NCI-H2227 (cell line): Measurements from ENCODE around the gene RPS3.
"Not testable (repeated sequence)": the region's sequence is repeated elsewhere in the genome, so short reads cannot be mapped to it uniquely, and the experiment has no call there.

ENCODE experiments used
- DNase-seq: peaks from one replicate; lab custom pipeline; 2025; ENCODE audit not compliant: unreplicated experiment; lab: John Stamatoyannopoulos, UW

Gene RPS3

GRCh38 chr11:75413146-75413545 is 13.8 kb downstream of the RPS3 start:
- DNase-seq = not testable (repeated sequence)

- no peak for DNase-seq
Observed at GRCh38 chr11:75413864-75414263, 14.5 kb downstream of the RPS3 start.

DNA sequence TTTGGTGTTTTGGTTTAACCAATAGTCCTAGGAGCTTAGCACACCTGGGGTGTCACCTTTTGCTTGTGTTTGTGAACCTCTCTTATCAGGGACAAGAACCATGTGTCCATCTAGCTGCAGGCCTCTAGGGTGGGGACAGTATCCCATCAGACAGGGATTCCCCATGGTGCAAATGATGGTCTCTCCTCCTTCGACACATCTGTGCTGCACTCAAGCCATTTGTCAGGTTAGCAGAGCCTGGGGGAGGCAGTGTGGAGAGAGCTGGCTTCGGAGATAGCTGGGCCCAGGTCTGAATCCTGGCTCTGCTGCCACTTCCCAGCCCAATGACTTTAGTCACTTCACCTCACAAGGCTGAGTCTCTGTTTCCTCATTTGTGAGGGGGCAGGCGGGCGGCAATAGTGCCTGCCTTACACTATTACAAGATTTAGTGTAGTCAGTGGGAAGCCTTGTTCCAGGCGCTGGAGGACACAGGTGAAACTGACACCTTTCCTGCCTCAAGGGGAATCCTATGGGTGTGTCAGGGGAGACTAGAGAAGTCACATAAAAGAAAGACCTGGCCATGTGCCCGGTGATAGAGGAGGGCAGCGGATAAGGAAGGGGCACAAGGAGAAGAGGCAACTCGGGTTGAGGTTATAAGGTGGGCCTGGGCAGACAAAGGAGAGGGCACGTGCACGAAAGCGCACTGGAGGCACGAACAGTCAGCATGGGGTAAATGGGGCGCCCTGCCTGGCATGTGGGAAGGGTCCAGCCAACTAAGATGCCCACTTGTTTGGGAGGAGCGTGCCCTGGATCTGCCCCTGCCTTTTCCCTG is 21.1 kb downstream of the RPS3 start:
- DNase-seq = no peak

- no peak for DNase-seq
Observed at GRCh38 chr11:75421035-75421602, 21.8 kb downstream of the RPS3 start.

DNA sequence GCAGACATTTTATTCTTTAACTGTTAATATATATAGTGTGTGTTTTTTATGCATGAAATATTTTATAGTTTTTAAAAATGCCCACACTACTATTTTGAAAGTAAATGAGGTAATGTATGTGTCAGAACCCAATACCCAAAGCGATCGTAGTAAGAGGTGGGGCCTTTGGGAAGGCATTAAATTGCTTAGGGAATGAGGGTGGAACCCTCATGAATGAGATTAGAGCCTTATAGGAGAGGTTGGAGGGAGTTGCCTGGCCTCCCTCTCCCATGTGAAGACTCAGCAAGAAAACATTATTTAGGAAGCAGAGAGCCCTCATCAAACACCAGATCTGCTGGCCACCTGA is 22.6 kb downstream of the RPS3 start:
- DNase-seq = no peak

DNA sequence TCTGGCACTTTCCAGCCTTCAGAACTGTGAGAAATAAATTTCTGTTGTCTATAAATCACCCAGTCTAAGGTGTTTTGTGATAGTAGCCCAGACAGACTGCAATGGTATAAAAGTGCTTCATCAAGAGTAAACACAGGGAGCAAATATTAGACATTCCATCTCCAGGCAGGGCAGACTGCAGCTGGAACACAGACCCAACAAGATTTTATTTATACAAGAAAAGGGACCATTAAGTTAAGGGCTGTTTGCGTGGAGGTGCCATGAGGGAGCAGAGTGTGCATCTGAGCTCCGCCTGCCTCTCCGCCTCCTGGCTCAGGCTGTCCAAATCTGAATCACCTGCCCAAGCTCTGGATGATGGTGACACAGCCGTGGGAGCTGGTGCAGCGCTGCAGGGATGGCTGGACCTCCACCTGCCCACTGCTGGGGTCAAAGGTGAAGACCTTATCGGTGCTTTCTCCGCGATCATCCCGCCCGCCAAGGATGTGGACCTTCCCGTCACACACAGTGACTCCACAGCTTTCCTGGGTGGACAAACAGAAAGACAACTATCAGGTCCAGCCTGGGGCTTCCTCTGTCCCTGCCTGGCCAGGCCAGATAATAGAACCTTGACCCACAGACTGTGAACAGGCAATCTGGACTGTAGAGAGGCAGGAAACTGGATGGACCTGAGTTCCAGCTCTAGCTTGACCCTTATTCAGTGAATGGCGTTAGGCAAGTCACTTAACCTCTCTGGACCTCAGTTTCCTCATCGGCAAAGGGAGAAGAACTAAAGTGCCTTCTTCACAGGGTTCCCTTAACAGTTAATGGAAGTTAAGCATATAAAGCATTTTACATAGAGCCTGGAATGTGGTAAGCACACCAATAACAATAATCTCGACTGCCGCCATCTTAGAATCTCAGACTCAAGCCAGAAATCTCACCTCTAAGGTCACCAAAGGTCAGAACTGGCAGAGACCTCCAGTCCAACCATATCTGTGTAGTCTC is 23.2 kb downstream of the RPS3 start:
- no peak for DNase-seq

DNA sequence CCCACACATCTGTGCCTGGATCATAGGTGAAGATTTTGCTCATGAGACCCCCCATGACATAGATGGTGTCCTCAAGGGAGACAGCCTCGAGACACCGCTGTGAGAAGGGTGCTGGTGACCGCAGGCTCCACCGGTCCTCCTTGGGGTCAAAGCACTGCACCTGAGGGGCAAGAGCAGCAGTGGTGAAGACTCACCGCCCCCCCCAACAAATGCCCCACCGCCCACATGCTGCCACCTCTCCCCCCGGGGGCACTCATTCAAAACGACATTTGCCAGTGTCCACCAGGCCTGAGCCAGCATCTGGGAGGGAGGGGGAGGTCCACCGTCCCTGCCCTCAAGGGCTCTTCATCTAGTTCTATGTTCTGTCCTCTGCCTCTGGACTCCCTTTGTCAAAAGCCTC is 24.4 kb downstream of the RPS3 start:
- DNase-seq = no peak

DNA sequence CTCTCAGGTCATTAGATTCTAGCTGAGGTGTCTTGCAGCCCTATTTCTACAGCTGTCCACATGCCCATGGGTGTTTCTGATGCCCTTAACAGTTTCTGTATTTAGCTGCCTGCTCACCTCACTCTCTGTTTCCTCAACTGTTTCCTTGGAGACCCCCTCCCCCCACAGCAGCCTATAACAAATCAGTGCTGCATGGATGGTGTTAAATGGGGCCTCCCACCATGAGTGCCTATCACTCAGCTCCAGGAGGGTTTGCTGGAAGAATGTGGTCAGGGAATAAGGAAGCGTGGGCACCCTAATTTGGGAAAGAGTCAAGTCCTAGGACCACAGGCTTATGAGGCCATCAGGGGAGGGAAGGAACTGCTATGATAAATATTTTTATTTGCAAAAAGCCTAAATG is 25.1 kb downstream of the RPS3 start:
- DNase-seq = no peak

- no peak for DNase-seq
Observed at GRCh38 chr11:75425422-75425821, 26.1 kb downstream of the RPS3 start.

DNA sequence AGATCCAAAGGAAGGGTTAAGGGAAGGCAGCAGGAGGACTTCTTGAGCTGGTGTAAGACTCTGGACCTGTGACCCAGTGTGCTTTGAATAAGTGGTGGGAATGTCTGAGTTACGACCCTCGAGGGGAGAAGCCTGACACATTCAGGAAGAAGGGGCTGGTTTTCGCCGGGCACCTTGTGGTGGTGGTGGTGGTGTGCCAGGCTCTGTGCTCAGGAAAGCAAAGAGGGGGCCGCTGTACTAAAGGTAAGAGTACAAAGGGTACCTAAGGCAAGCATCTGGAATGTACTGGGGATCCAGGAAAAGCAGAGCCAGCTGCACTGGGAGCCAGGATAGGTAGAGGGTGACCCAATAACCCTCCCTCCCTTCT is 27.4 kb downstream of the RPS3 start:
- no peak for DNase-seq

DNA sequence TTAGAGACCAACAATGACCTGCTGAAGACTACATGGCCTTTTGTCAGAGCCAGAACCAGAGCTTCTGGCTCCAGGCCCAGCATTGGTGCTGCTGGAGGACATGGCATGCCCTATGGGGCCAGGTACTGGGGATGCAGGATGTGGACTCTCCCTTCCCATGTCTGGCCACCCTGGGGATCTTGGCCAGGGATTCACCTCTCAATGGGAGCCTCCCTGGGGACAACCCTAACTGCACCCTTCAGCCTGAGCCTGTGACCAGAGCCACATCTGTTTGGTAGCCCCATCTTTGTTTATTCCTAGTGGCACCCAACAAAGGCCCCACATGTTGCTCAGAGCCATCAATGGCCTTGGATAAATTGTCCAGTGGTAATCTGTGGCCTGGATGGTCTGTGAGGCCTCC is 27.9 kb downstream of the RPS3 start:
- DNase-seq = no peak

GRCh38 chr11:75428281-75428724 is 29.0 kb downstream of the RPS3 start:
- DNase-seq = no peak

DNA sequence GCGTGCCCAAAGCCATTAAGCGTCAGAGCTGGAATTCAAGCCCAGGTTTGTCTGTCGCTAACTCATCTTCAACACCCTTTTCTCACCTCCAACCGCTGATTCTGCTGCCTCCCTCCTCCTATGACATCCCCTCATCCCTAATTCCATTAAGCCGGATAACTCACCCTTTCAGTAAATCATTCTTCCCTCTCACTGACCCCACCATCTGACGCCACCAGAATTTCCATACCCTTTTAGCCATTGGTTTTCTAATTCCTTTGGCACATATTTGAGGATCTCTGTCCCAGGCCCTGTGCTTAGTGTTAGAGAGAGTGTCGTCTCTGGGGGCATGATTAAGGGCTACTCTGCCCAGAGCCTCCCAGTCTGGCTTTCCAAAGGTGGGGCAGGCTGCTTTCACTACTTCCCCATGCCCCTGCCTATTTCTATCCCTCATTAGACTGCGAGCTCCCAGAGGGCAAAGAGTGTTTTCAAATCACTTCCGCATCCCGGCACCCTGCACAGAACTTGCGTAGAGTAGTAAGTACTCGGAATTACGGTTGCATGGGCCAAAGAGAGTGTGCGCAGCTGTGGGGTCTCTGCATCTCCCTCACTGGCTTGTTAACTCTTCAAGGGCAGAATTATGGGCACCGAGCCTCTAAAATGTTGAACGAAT is 29.8 kb downstream of the RPS3 start:
- no peak for DNase-seq

DNA sequence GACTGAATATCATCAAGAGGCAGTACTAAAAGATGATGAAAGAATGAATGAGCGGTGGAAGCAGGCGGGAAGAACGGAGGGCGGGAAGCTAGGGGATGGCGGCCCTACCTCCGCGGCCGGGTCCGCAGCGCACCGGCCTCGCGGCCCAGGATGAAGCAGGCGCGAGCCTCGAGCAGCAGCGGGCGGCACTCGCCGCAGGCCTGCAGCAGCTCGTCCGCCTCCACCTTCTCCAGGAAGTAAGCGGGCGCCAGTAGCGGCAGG is 30.3 kb downstream of the RPS3 start:
- no peak for DNase-seq

DNA sequence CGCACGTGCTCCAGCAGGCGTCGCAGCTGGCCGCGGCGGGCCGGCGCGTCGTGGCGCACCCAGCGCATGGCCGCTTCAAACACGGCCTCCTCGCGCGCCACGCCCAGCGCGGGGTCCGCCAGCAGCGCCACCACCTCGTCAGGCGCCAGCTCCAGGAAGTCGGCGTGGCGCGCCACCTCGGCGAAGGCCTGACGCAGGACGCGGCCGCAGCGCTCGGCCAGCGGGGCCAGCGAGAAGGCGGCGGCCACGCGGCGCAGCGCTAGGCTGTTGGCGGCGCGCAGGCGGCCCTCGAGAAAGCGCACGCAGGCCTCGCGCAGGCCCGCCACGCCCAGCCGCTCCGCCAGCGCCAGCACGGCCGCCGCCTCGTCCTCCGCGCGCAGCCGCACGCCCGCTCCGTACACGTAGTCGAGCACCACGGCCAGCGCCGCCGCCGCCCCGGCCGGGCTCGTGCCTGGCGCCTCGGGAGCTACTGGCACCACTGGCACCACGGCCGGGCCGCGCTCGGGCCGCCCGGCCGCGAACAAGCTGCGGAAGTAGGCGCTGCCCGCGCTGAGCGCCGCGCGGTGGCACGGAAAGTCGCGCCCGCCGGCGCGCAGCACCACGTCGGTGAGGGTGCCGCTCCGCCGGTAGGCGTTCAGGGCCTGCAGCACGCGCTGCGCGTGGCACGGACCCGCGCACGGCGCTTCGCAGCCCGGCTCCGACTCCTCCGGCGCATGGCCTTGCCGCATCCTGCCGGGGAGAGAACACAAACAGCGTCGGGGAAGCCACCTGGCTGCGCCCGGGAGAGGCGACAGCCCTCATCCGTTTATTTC is 30.8 kb downstream of the RPS3 start:
- DNase-seq = peak; percentile 89

DNA sequence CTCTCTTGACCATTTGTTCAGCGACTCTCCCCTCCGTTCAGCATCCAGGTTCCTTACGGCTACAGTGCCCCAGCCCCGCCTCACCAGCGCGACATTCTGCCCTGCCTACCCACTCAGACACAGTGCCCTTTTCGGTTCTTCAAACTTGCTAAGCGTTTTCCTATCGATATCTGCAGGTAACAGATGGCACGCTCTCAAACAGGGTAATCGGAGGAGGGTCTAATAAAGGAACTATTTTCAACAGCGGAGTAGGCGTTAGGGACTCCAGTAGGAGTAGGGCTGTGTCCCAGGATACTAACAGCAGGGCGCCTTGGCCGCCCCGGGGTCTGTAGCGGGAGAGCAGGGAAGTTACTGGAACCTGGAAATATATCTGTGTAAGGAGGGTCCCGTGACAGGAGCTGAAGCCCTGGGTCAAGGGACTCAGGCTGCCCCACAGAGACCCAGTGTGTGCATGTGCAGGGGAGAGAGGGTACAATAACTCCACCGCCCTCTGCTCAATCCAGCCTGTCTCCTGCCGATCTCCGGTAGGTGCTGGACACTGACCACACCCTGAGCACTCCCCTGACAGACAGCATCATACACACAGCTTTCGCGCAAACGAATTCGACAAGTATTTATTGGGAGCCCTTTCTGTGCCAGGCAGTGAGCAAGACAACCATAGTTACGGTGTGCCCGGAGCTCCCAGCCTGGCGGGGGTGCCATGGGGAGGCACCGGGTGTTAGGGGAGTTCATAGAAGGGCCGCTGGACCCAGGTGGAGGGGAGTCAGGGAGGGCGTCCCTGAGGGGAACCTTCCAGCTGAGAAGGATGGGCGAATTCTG is 31.6 kb downstream of the RPS3 start:
- DNase-seq = peak; percentile 51

- DNase-seq = no peak
Observed at GRCh38 chr11:75431533-75432525, 32.5 kb downstream of the RPS3 start.

DNA sequence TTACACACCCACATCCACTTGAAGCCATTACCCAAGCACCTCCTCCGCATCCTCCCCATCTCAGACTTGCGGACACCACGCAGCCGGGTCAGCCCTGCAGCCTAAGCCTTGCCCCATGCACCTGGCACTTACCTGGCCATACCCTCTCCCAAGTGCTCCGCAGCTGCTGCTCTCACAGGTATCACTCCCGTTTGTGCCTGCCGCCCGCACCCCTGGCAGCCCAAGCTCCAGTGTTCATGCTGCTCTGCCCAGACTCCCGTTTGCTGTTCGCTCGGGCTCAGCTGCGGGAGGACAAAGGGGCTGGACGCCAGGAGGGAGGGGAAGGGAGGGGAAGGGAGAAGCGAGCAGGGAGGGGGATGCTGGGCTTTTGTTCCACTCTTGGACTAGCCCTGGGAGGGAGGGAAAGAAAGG is 33.6 kb downstream of the RPS3 start, which contains the start of gene KLHL35:
Gene KLHL35 (minus strand): TSS at position 293 of the 411 bp plus-strand sequence. CDS start 2,574 bp downstream, outside the sequence.
- DNase-seq = peak; percentile 71
